ENCODE measurements around the gene SLC35E1.

Gene SLC35E1

GRCh38 chr19:16600824-16601223 is 28.6 kb upstream of the SLC35E1 start:
- DNase-seq: no peak
- in situ Hi-C loops (cut with MboI; ENCODE audit: low pct_unique_long_range_greater_than_20kb, low sequenced_read_pairs): no loop called here

GRCh38 chr19:16599655-16600346 is 27.6 kb upstream of the SLC35E1 start:
- DNase-seq: no peak
- in situ Hi-C loops (cut with MboI; ENCODE audit: low pct_unique_long_range_greater_than_20kb, low sequenced_read_pairs): no loop called here

GRCh38 chr19:16598848-16599247 is 26.6 kb upstream of the SLC35E1 start:
- no peak for DNase-seq
- in situ Hi-C loops (cut with MboI; ENCODE audit: low pct_unique_long_range_greater_than_20kb, low sequenced_read_pairs): no loop called here

GRCh38 chr19:16596399-16596798 is 24.2 kb upstream of the SLC35E1 start:
- in situ Hi-C loops (cut with MboI; ENCODE audit: low pct_unique_long_range_greater_than_20kb, low sequenced_read_pairs): no loop called here
- no peak for DNase-seq

- DNase-seq: no peak
- in situ Hi-C loops (cut with MboI; ENCODE audit: low pct_unique_long_range_greater_than_20kb, low sequenced_read_pairs): no loop called here
These were observed 22.9 kb upstream of the SLC35E1 start for GRCh38 chr19:16595097-16595496.

- no peak for DNase-seq
- in situ Hi-C loops (cut with MboI; ENCODE audit: low pct_unique_long_range_greater_than_20kb, low sequenced_read_pairs): no loop called here
These were observed 22.5 kb upstream of the SLC35E1 start for GRCh38 chr19:16594681-16595091.

GRCh38 chr19:16594131-16594586 is 21.9 kb upstream of the SLC35E1 start:
- in situ Hi-C loops (cut with MboI; ENCODE audit: low pct_unique_long_range_greater_than_20kb, low sequenced_read_pairs): no loop called here
- DNase-seq: peak; percentile 73

GRCh38 chr19:16593181-16593580 is 21.0 kb upstream of the SLC35E1 start:
- in situ Hi-C loops (cut with MboI; ENCODE audit: low pct_unique_long_range_greater_than_20kb, low sequenced_read_pairs): no loop called here
- DNase-seq: no peak

- in situ Hi-C loops (cut with MboI; ENCODE audit: low pct_unique_long_range_greater_than_20kb, low sequenced_read_pairs): no loop called here
- no peak for DNase-seq
These were observed 19.8 kb upstream of the SLC35E1 start for GRCh38 chr19:16591803-16592556.

- DNase-seq: no peak
- in situ Hi-C loops (cut with MboI; ENCODE audit: low pct_unique_long_range_greater_than_20kb, low sequenced_read_pairs): no loop called here
These were observed 18.9 kb upstream of the SLC35E1 start for GRCh38 chr19:16590876-16591802.

GRCh38 chr19:16589917-16590316 is 17.7 kb upstream of the SLC35E1 start:
- in situ Hi-C loops (cut with MboI; ENCODE audit: low pct_unique_long_range_greater_than_20kb, low sequenced_read_pairs): no loop called here
- DNase-seq: no peak

- no peak for DNase-seq
- in situ Hi-C loops (cut with MboI; ENCODE audit: low pct_unique_long_range_greater_than_20kb, low sequenced_read_pairs): no loop called here
These were observed 16.8 kb upstream of the SLC35E1 start for GRCh38 chr19:16588824-16589577.

- DNase-seq: peak; percentile 89
- in situ Hi-C loops (cut with MboI; ENCODE audit: low pct_unique_long_range_greater_than_20kb, low sequenced_read_pairs): no loop called here
These were observed 15.9 kb upstream of the SLC35E1 start for GRCh38 chr19:16587833-16588823.

GRCh38 chr19:16586991-16587832 is 15.0 kb upstream of the SLC35E1 start:
- DNase-seq: no peak
- in situ Hi-C loops (cut with MboI; ENCODE audit: low pct_unique_long_range_greater_than_20kb, low sequenced_read_pairs): no loop called here

GRCh38 chr19:16586477-16586871 is 14.3 kb upstream of the SLC35E1 start:
- no peak for DNase-seq
- in situ Hi-C loops (cut with MboI; ENCODE audit: low pct_unique_long_range_greater_than_20kb, low sequenced_read_pairs): no loop called here

- in situ Hi-C loops (cut with MboI; ENCODE audit: low pct_unique_long_range_greater_than_20kb, low sequenced_read_pairs): no loop called here
- DNase-seq: no peak
These were observed 13.7 kb upstream of the SLC35E1 start for GRCh38 chr19:16585808-16586476.

Data from KBM-7 (cell line).